Keratinocyte (primary cell): ENCODE results near the gene NFATC4.

Source experiments
- EZH2 ChIP-seq: IDR thresholded peaks from one replicate; pipeline ENCODE4 v1.6.1; 2012; ENCODE audit warnings: inconsistent platforms, mild to moderate bottlenecking, low read length, moderate library complexity
- TF ChIP-seq, protein P1 (sequence below), 3 experiments: IDR thresholded peaks in 1 of 3; conservative IDR thresholded peaks in 1 of 3; optimal IDR thresholded peaks in 1 of 3; 2 replicates in 2 of 3; 3 replicates in 1 of 3; pipeline versions ENCODE3 to v1.5.1; 2011; ENCODE audit warnings: low read length in 3 of 3, mild to moderate bottlenecking in 3 of 3, moderate library complexity in 2 of 3, control low read depth in 1 of 3, inconsistent platforms in 1 of 3; ENCODE audit not compliant: insufficient read depth in 2 of 3; ENCODE audit errors: extremely low read depth in 1 of 3

DNA sequence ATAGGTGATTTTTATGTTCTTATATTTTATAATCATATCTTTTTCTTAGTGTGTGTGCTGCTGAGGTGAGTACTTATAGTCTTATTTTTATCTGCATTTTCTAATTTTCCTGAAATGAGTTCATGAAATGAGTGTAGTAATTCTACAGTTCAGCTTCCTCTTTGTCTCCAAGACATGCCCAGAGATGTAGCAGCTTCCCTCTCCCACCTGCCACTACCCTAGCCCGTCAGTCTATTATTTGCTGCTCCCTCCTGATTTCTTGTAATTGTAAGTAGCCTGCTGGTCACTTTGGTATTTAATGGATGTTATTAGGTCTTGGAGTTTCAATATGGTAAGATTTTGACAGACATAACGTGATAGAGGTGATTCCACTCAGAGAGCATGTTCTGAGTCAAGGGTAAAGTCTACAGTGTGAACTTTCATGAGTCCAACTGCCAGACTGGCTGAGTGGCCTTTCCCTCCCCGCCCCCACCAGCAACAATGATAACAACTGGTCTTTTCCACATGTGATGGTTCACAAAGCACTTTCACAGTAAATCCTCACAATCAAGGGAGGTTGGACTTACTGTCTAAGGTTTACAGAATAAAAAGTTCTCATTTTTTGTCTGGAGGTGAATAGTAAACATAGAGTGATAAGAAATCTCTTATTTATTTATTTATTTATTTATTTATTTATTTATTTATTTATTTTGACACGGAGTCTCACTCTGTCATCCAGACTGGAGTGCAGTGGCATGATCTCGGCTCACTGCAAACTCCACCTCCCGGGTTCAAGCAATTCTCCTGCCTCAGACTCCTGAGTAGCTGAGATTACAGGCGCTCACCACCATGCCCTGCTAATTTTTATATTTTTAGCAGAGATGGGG is 24.0 kb upstream of the NFATC4 start:
- TF ChIP-seq, protein P1, sequence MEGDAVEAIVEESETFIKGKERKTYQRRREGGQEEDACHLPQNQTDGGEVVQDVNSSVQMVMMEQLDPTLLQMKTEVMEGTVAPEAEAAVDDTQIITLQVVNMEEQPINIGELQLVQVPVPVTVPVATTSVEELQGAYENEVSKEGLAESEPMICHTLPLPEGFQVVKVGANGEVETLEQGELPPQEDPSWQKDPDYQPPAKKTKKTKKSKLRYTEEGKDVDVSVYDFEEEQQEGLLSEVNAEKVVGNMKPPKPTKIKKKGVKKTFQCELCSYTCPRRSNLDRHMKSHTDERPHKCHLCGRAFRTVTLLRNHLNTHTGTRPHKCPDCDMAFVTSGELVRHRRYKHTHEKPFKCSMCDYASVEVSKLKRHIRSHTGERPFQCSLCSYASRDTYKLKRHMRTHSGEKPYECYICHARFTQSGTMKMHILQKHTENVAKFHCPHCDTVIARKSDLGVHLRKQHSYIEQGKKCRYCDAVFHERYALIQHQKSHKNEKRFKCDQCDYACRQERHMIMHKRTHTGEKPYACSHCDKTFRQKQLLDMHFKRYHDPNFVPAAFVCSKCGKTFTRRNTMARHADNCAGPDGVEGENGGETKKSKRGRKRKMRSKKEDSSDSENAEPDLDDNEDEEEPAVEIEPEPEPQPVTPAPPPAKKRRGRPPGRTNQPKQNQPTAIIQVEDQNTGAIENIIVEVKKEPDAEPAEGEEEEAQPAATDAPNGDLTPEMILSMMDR (optimal IDR thresholded peaks at IDR 0.05 in 1 of 3, IDR thresholded peaks at IDR 0.05 in 1 of 3, conservative IDR thresholded peaks at IDR 0.05 in 1 of 3; ENCODE audit: extremely low read depth in 1 of 3, insufficient read depth in 2 of 3, low read length in 3 of 3): no peak
- TF ChIP-seq EZH2: no peak
